Endodermal cell (in vitro differentiated cells): ENCODE data around the gene CCDC88A. TPM values are rescaled to one million over a fixed set of nuclear protein-coding genes. Genes with fewer than 3 reads are reported as not detected.
"Not testable (repeated sequence)": the region's sequence is repeated elsewhere in the genome, so short reads cannot be mapped to it uniquely, and the experiment has no call there.

ENCODE experiments used
- DNase-seq: peaks from one replicate; pipeline ENCODE4 v3.0.0-alpha.2; 2017
- H3K27ac ChIP-seq: 2 replicates; pipeline ENCODE4 v1.5.1; 2013; ENCODE audit warnings: mild to moderate bottlenecking, low read depth, low read length, moderate library complexity
- H3K27me3 ChIP-seq: 2 replicates; pipeline ENCODE4 v1.6.1; 2013; ENCODE audit warnings: mild to moderate bottlenecking, low read length, moderate library complexity; ENCODE audit not compliant: insufficient read depth, control insufficient read depth, poor library complexity, severe bottlenecking
- H3K36me3 ChIP-seq: 2 replicates; pipeline ENCODE4 v1.7.0; 2013; ENCODE audit warnings: mild to moderate bottlenecking, low read length, moderate library complexity; ENCODE audit not compliant: control insufficient read depth, insufficient read depth
- H3K4me1 ChIP-seq: one replicate; pipeline ENCODE4 v1.7.0; 2013; ENCODE audit warnings: low read length; ENCODE audit not compliant: control insufficient read depth, insufficient read depth
- H3K4me3 ChIP-seq: 2 replicates; pipeline ENCODE4 v1.5.1; 2013; ENCODE audit warnings: mild to moderate bottlenecking, low read length, moderate library complexity
- H3K9ac ChIP-seq: 2 replicates; pipeline ENCODE4 v1.6.1; 2013; ENCODE audit warnings: mild to moderate bottlenecking, low read length, moderate library complexity; ENCODE audit not compliant: poor library complexity, severe bottlenecking; ENCODE audit errors: extremely low read depth
- H3K9me3 ChIP-seq: 2 replicates; pipeline ENCODE4 v1.6.1; 2013; ENCODE audit warnings: mild to moderate bottlenecking, low read length, moderate library complexity; ENCODE audit not compliant: control insufficient read depth
- H3K27ac Mint-ChIP-seq: 2 replicates; pipeline ENCODE4 v1.8.0; 2020; ENCODE audit warnings: mixed read lengths
- H3K27me3 Mint-ChIP-seq: 2 replicates; pipeline ENCODE4 v1.8.0; 2021; ENCODE audit warnings: mild to moderate bottlenecking, mixed read lengths; ENCODE audit not compliant: insufficient read depth
- H3K36me3 Mint-ChIP-seq: 2 replicates; pipeline ENCODE4 v1.8.0; 2020; ENCODE audit warnings: low read depth, mixed read lengths
- H3K4me1 Mint-ChIP-seq: 2 replicates; pipeline ENCODE4 v1.8.0; 2020; ENCODE audit warnings: mixed read lengths
- H3K4me3 Mint-ChIP-seq: 2 replicates; pipeline ENCODE4 v1.8.0; 2020; ENCODE audit warnings: mild to moderate bottlenecking, moderate library complexity, mixed read lengths
- H3K9me3 Mint-ChIP-seq: 2 replicates; pipeline ENCODE4 v1.8.0; 2020; ENCODE audit warnings: mild to moderate bottlenecking, mixed read lengths
- WGBS, 2 experiments: methylation state at CpG; one replicate each; pipeline versions ENCODE4 v1.1.5 to v1.1.7; 2013; ENCODE audit warnings: missing lambda C conversion rate in 2 of 2, mixed read lengths in 1 of 2; ENCODE audit not compliant: insufficient coverage in 1 of 2, insufficient read length in 1 of 2; 5-methylcytosine and 5-hydroxymethylcytosine counted together
- total RNA-seq, 2 donors: library from RNA; stranded (reverse); fragmentation: NEBNext Ultra II Directional in 1 of 2; extraction: Animal tissue kit (Norgen Biotek cat#: 25700) in 1 of 2; gene quantifications; 2 replicates in 1 of 2; 3 replicates in 1 of 2; pipeline ENCODE4 v1.2.1, GENCODE V29; 2021
- TF ChIP-seq, protein P1 (sequence below): fragments of 200-600 bp; sonication (generic); conservative IDR thresholded peaks from 2 replicates; pipeline ENCODE4 v1.5.0; 2021; ENCODE audit warnings: antibody characterized with exemption, mild to moderate bottlenecking

Gene CCDC88A
- total RNA-seq, 2 donors from 2014 or later, result 84.2 to 88.4 TPM

DNA sequence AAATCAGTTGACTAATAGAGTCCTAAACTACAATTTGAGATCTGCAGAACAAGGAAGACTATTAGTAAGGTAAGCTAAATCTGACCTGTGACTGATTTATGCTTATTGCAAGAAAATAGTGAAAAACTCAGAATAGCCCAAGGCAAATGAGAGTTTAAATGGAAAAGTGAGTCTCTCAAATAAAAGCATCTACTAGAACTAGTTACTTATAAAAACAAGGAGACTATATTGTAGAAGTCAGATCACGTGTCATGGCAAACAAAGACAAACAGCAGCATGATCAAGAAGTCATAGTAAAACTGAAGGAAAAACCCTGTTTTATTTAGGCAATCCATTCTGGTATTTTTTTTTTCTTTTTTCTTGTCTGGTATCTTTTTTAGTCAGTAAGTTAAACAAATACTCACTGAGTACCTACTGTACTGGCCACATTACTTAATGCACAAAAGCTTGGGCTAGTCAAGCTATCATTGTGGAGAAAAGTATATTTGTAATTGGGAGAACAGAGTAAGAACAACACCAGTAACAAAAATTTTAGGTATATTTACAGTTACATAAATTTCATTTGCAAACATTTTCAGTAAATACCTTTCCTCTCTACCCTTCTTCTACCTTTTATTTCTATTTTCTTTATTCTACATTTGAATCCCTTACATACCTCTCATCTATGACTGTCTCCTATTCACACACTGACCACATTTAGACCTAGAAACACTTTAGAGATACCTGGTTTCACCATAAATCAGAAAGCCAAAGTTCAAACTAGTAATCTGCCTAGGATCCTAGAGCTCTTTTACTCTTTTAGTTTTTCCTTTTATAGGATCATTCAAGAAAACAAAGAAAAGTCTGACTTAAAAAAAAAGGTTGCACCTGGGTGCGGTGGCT is 23.7 kb downstream of the CCDC88A start:
- Mint-ChIP-seq H3K4me3 (no peak overlapping the region), H3K27ac (no peak overlapping the region), H3K4me1 (peaks cover 8% of the 10 kb centered on the region), H3K27me3 (no peaks in the 10 kb centered on the region), H3K9me3 (no peaks in the 10 kb centered on the region), H3K36me3 (peaks cover 4% of the 10 kb centered on the region)
- TF ChIP-seq, protein P1, sequence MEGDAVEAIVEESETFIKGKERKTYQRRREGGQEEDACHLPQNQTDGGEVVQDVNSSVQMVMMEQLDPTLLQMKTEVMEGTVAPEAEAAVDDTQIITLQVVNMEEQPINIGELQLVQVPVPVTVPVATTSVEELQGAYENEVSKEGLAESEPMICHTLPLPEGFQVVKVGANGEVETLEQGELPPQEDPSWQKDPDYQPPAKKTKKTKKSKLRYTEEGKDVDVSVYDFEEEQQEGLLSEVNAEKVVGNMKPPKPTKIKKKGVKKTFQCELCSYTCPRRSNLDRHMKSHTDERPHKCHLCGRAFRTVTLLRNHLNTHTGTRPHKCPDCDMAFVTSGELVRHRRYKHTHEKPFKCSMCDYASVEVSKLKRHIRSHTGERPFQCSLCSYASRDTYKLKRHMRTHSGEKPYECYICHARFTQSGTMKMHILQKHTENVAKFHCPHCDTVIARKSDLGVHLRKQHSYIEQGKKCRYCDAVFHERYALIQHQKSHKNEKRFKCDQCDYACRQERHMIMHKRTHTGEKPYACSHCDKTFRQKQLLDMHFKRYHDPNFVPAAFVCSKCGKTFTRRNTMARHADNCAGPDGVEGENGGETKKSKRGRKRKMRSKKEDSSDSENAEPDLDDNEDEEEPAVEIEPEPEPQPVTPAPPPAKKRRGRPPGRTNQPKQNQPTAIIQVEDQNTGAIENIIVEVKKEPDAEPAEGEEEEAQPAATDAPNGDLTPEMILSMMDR, result no peak
- no peaks in the 10 kb centered on the region for H3K36me3 ChIP-seq
- no peak for DNase-seq
- H3K9me3 ChIP-seq, result no peaks in the 10 kb centered on the region
- no peak overlapping the region for H3K27ac ChIP-seq
- H3K4me1 ChIP-seq, result no peaks in the 10 kb centered on the region
- H3K4me3 ChIP-seq, result no peak overlapping the region
- no peak overlapping the region for H3K9ac ChIP-seq
- H3K27me3 ChIP-seq, result no peaks in the 10 kb centered on the region
- 94 to 97% methylated on average over 2 of the region's 2 CpGs for WGBS, 2 experiments

DNA sequence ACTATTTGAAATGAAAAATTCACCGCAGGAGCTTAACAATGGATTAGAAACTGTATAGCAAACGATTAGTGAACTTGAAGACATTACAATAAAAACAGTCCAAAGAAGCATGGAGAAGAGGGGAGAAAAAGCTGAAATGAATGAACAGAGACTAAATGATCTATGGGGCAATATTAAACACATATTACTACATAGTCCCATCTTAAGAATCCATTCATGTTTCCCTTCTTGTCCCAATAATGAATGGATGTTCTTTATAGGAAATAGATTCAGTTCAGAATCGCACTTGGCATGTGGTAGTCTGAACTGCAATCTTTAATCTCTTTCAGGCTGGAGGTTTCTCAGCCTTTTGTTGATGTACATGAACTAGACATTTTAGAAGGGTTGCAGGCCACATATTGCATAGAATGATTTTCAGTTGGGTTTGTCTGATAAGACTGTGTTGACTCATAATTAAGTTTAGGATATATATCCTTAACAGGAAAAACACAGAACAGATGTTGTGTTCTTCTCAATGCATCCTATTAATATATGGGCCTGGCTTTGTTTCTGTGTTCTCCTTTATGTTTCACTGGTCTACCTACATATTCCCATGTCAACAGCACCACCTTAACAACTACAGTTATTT is 27.9 kb downstream of the CCDC88A start:
- H3K4me1 ChIP-seq, result no peaks in the 10 kb centered on the region
- Mint-ChIP-seq H3K27ac (no peak overlapping the region), H3K4me1 (peaks cover 8% of the 10 kb centered on the region), H3K36me3 (peaks cover 6% of the 10 kb centered on the region), H3K27me3 (no peaks in the 10 kb centered on the region), H3K4me3 (no peak overlapping the region), H3K9me3 (no peaks in the 10 kb centered on the region)
- no peaks in the 10 kb centered on the region for H3K36me3 ChIP-seq
- 84 to 97% methylated on average over 3 of the region's 3 CpGs for WGBS, 2 experiments
- H3K4me3 ChIP-seq, result no peak overlapping the region
- H3K27ac ChIP-seq, result no peak overlapping the region
- H3K9me3 ChIP-seq, result no peaks in the 10 kb centered on the region
- H3K9ac ChIP-seq, result no peak overlapping the region
- H3K27me3 ChIP-seq, result no peaks in the 10 kb centered on the region
- TF ChIP-seq, protein P1, result no peak
- no peak for DNase-seq

DNA sequence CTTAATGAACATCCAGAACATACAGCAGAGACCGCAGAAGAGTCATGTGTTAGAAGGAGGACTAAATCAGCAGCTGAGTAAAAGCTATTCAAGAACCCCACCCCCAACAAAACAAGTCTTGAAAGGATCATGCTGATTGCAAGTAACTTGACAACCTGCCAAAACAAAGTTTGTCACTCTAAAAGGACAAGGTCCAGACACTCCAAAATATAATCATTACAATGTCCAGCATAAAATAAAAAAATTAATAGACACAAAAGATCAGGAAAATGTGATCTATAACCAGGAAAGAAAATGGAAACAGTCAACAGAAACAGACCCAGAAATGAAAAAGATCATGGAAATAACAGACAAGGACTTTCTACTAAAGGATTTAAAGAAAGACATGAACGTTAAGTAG is 28.5 kb downstream of the CCDC88A start:
- Mint-ChIP-seq H3K36me3 (peaks cover 6% of the 10 kb centered on the region), H3K4me3 (no peak overlapping the region), H3K27ac (no peak overlapping the region), H3K4me1 (peaks cover 8% of the 10 kb centered on the region), H3K9me3 (no peaks in the 10 kb centered on the region), H3K27me3 (no peaks in the 10 kb centered on the region)
- DNase-seq, result no peak
- Histone ChIP-seq H3K9ac (no peak overlapping the region), H3K27me3 (no peaks in the 10 kb centered on the region), H3K4me3 (no peak overlapping the region), H3K4me1 (no peaks in the 10 kb centered on the region), H3K9me3 (no peaks in the 10 kb centered on the region), H3K36me3 (no peaks in the 10 kb centered on the region), H3K27ac (no peak overlapping the region)
- WGBS, 2 experiments, result 96 to 100% methylated on average over 1 to 2 of the region's 2 CpGs
- TF ChIP-seq, protein P1, result no peak

DNA sequence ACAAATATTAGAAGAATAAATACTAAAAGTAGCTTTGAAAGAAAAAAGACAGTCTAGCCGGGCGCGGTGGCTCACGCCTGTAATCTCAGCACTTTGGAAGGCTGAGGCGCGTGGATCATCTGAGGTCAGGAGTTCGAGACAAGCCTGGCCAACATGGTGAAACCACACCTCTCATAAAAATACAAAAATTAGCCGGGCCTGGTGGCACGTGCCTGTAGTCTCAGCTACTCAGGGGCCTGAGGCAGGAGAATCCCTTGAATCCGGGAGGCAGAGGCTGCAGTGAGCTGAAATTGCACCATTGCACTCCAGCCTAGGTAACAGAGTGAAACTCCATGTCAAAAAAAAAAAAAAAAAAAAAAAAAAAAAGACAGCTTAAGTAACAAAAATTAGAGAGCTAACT is 34.1 kb downstream of the CCDC88A start:
- WGBS, 2 experiments, result 96% methylated on average over 10 of the region's 10 CpGs; no CpG with 5 or more reads in 1 of the 2 experiments
- not testable (repeated sequence) for H3K27me3 Mint-ChIP-seq, H3K36me3 ChIP-seq

More for the DNA sequence above, 34.1 kb downstream of the CCDC88A start:
- not testable (repeated sequence) for H3K27ac ChIP-seq, H3K9me3 ChIP-seq, H3K36me3 Mint-ChIP-seq, H3K4me1 ChIP-seq, H3K9ac ChIP-seq, H3K9me3 Mint-ChIP-seq, H3K27me3 ChIP-seq, H3K4me1 Mint-ChIP-seq, H3K27ac Mint-ChIP-seq, H3K4me3 ChIP-seq, DNase-seq, H3K4me3 Mint-ChIP-seq
